HCT116 (cell line): ENCODE results near the gene MMP24. TPM values are rescaled to one million over a fixed set of nuclear protein-coding genes. Genes with fewer than 3 reads are reported as not detected.

Experiments used
- ATAC-seq: fragments of 200-7000 bp; cut with Tn5 transposase; 2 replicates; pipeline ENCODE4 v1.9.1; 2020; ENCODE audit warnings: mild to moderate bottlenecking, moderate library complexity
- BruUV-seq: library from RNA; stranded (reverse); fragments of 400-500 nt; replicated peaks from 2 replicates; lab custom pipeline; 2021; lab: Mats Ljungman, UMichigan
- CTCF ChIA-PET: fragments of 300-600 bp; sonication (Branson Sonifier 250); formaldehyde crosslinking; loops from one replicate; lab custom pipeline; 2021; ENCODE audit warnings: antibody characterized with exemption; lab: Charles Lee
- POLR2A ChIA-PET: fragments of 300-600, 350-600 bp; sonication (Branson Sonifier 250); formaldehyde crosslinking; loops from one replicate; lab custom pipeline; 2021; ENCODE audit warnings: antibody characterized with exemption; lab: Charles Lee
- RAD21 ChIA-PET, 2 experiments: fragments of 300-600 bp; sonication (Branson Sonifier 250); formaldehyde crosslinking; loops; one replicate each; lab custom pipeline; 2023; ENCODE audit warnings: low total read pairs in 2 of 2; ENCODE audit not compliant: uncharacterized antibody in 2 of 2, unreplicated experiment in 2 of 2, low non-redundant PET in 1 of 2; lab: Charles Lee
- DNase-seq: peaks from one replicate; pipeline ENCODE4 v3.0.0-alpha.2; 2010; ENCODE audit warnings: low read depth, low spot score
- H2AFZ ChIP-seq: fragments of 200-600 bp; shearing (Covaris generic), sonication (generic); 2 replicates; pipeline ENCODE4 v1.6.1; 2017; ENCODE audit warnings: low read depth, mixed run types, mixed read lengths, antibody characterized with exemption, low read length; ENCODE audit not compliant: poor library complexity, severe bottlenecking
- H3K27ac ChIP-seq: 2 replicates; pipeline ENCODE4 v1.5.1; 2012; ENCODE audit warnings: low read depth, low read length
- H3K27me3 ChIP-seq: fragments of 200-600 bp; sonication (generic); 2 replicates; pipeline ENCODE4 v1.6.1; 2016; ENCODE audit warnings: mixed run types, low read length, mixed read lengths; ENCODE audit not compliant: insufficient read depth
- H3K36me3 ChIP-seq, 2 experiments: fragments of 200-500 bp in 1 of 2; fragments of 200-600 bp in 1 of 2; sonication (Bioruptor generic) in 1 of 2; sonication (generic) in 1 of 2; 2 replicates each; pipeline versions ENCODE4 v1.5.1 to v1.6.1; 2014 to 2016; ENCODE audit warnings: low read length in 2 of 2, inconsistent platforms in 1 of 2, mixed read lengths in 1 of 2, mixed run types in 1 of 2; ENCODE audit not compliant: insufficient read depth in 2 of 2, control insufficient read depth in 1 of 2
- H3K4me1 ChIP-seq, 2 experiments: fragments of 200-600 bp in 1 of 2; sonication (generic) in 1 of 2; 2 replicates each; pipeline versions ENCODE4 v1.5.1 to v1.6.1; 2012 to 2017; ENCODE audit warnings: low read length in 2 of 2, inconsistent platforms in 1 of 2, mild to moderate bottlenecking in 1 of 2, mixed read lengths in 1 of 2, mixed run types in 1 of 2, moderate library complexity in 1 of 2; ENCODE audit not compliant: insufficient read depth in 2 of 2, control insufficient read depth in 1 of 2
- H3K4me2 ChIP-seq: fragments of 200-600 bp; sonication (generic); 2 replicates; pipeline ENCODE4 v1.6.1; 2017; ENCODE audit warnings: mixed run types, low read length, mixed read lengths
- H3K4me3 ChIP-seq, 2 experiments: fragments of 200-600 bp in 1 of 2; sonication (generic) in 1 of 2; replicated peaks in 1 of 2; 2 replicates each; pipeline ENCODE4 v1.5.1; 2011 to 2016; ENCODE audit warnings: low read length in 2 of 2, control low read depth in 1 of 2, low read depth in 1 of 2, mild to moderate bottlenecking in 1 of 2, mixed read lengths in 1 of 2, mixed run types in 1 of 2
- H3K79me2 ChIP-seq: fragments of 200-600 bp; sonication (generic); 2 replicates; pipeline ENCODE4 v1.6.1; 2017; ENCODE audit warnings: mild to moderate bottlenecking, mixed run types, low read length, moderate library complexity, mixed read lengths; ENCODE audit not compliant: insufficient read depth
- H3K9ac ChIP-seq: fragments of 200-600 bp; sonication (generic); 2 replicates; pipeline ENCODE4 v1.6.1; 2016; ENCODE audit warnings: low read length, mixed read lengths
- H3K9me2 ChIP-seq: fragments of 200-600 bp; sonication (generic), shearing (Covaris generic); 2 replicates; pipeline ENCODE4 v1.6.1; 2017; ENCODE audit warnings: mixed run types, mild to moderate bottlenecking, moderate library complexity; ENCODE audit not compliant: insufficient read depth
- H3K9me3 ChIP-seq, 2 experiments: fragments of 200-500 bp in 1 of 2; fragments of 200-600 bp in 1 of 2; sonication (Bioruptor generic) in 1 of 2; sonication (generic) in 1 of 2; 2 replicates each; pipeline ENCODE4 v1.6.1; 2014 to 2017; ENCODE audit warnings: low read length in 2 of 2, mixed read lengths in 2 of 2, inconsistent platforms in 1 of 2, low read depth in 1 of 2, mild to moderate bottlenecking in 1 of 2, mixed run types in 1 of 2, moderate library complexity in 1 of 2; ENCODE audit not compliant: control insufficient read depth in 1 of 2, insufficient read depth in 1 of 2
- H4K20me1 ChIP-seq: fragments of 200-600 bp; sonication (generic), shearing (Covaris generic); 2 replicates; pipeline ENCODE4 v1.6.1; 2017; ENCODE audit warnings: mixed run types, mild to moderate bottlenecking, moderate library complexity; ENCODE audit not compliant: insufficient read depth
- CEBPB ChIP-seq: IDR thresholded peaks from 2 replicates; pipeline ENCODE4 v1.6.1; 2012; ENCODE audit warnings: low read depth
- MAX ChIP-seq: IDR thresholded peaks from 2 replicates; pipeline ENCODE4 v1.6.1; 2012
- POLR2A ChIP-seq: IDR thresholded peaks from 2 replicates; pipeline ENCODE4 v1.7.0; 2011; ENCODE audit warnings: borderline replicate concordance; ENCODE audit not compliant: insufficient read depth, insufficient read length; ENCODE audit errors: extremely low read depth
- REST ChIP-seq: IDR thresholded peaks from 2 replicates; pipeline ENCODE4 v1.6.1; 2012; ENCODE audit warnings: low read depth
- SP1 ChIP-seq: IDR thresholded peaks from 2 replicates; pipeline ENCODE4 v1.6.1; 2012; ENCODE audit warnings: low read depth
- SRF ChIP-seq: IDR thresholded peaks from 2 replicates; pipeline ENCODE4 v1.6.1; 2012; ENCODE audit warnings: low read depth
- ZBTB33 ChIP-seq: IDR thresholded peaks from 2 replicates; pipeline ENCODE4 v1.6.1; 2011; ENCODE audit warnings: mild to moderate bottlenecking, low read length, moderate library complexity; ENCODE audit not compliant: insufficient replicate concordance; ENCODE audit errors: extremely low read depth
- ZFX ChIP-seq: fragments of 450-650 bp; IDR thresholded peaks from 2 replicates; pipeline ENCODE4 v1.6.1; 2017
- ZNF274 ChIP-seq: fragments of 200-500 bp; sonication (Bioruptor generic); IDR thresholded peaks from 2 replicates; pipeline ENCODE4 v1.6.1; 2014; ENCODE audit warnings: mild to moderate bottlenecking, low read depth, low read length, inconsistent platforms
- intact Hi-C: fragments of 100-400 bp; cut with micrococcal nuclease; formaldehyde crosslinking; loops from 2 replicates; pipeline ENCODE4 v1.10.0; 2022
- total RNA-seq: library from RNA; stranded (reverse); gene quantifications from one replicate; pipeline ENCODE4 v1.2.1, GENCODE V29; 2021; ENCODE audit not compliant: unreplicated experiment

The MMP24 gene
- total RNA-seq, 1 experiment from 2014 or later: not detected

GRCh38 chr20:35317416-35318210 lies 91.1 kb downstream of the MMP24 start:
- Histone ChIP-seq H3K36me3 (no peaks in the 10 kb centered on the region), H3K9me2 (no peaks in the 10 kb centered on the region), H4K20me1 (no peaks in the 10 kb centered on the region), H3K4me2 (peak overlapping the region; percentile 63), H3K27me3 (no peaks in the 10 kb centered on the region), H3K79me2 (no peaks in the 10 kb centered on the region), H3K4me3 (no peak overlapping the region; a peak in 1 of 4 replicates), H3K4me1 (peaks cover 64 to 89% of the 10 kb centered on the region in 2 experiments), H3K9me3 (no peaks in the 10 kb centered on the region), H3K27ac (peak overlapping the region; percentile 69), H2AFZ (no peak overlapping the region), H3K9ac (peak overlapping the region; percentile 55)
- DNase-seq (no peak), ATAC-seq (no peak)
- RAD21 ChIA-PET: interaction anchor here in 1 of 2 experiments (1.2 kb wide), 1 partner anchor 12 kb away, joined by 4 read pairs; no protein-coding TSS in a partner anchor
- TF ChIP-seq POLR2A: no peak
- TF ChIP-seq ZFX: no peak
- no peak for TF ChIP-seq SRF
- no peak for TF ChIP-seq ZBTB33
- no peak for TF ChIP-seq CEBPB
- no peak for TF ChIP-seq REST
- no peak for TF ChIP-seq SP1
- TF ChIP-seq MAX: no peak
- TF ChIP-seq ZNF274: no peak
- intact Hi-C loops: no loop called here
- POLR2A ChIA-PET: interaction anchor here (0.7 to 1.9 kb wide), 10 partner anchors 7 to 171 kb away, joined by 3 to 19 read pairs (median 4); partner anchors contain the start of gene MMP24OS
- CTCF ChIA-PET: interaction anchor here (2.9 to 3.0 kb wide), 2 partner anchors 12 kb away, joined by 24 to 41 read pairs; no protein-coding TSS in a partner anchor
- no TSS peak for BruUV-seq
